GM11168 (cell line): ENCODE data around the gene AHCY.
"Not testable (repeated sequence)": the region's sequence is repeated elsewhere in the genome, so short reads cannot be mapped to it uniquely, and the experiment has no call there.

Experiments used
- in situ Hi-C: fragments of 300-500 bp; cut with MboI; formaldehyde crosslinking; loops from one replicate; pipeline ENCODE4 v1.12.0; 2022; ENCODE audit warnings: low sequenced_read_pairs; ENCODE audit not compliant: unreplicated experiment

Gene AHCY

DNA sequence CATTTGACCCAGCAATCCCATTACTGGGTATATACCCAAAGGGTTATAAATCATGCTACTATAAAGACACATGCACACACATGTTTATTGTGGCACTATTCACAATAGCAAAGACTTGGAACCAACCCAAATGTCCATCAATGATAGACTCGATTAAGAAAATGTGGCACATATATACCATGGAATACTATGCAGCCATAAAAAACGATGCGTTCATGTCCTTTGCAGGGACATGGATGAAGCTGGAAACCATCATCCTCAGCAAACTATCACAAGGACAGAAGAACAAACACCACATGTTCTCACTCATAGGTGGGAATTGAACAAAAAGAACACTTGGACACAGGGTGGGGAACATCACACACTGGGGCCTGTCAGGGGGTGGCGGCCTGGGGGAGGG is 25.1 kb upstream of the AHCY start:
- in situ Hi-C loops, result not testable (repeated sequence)

DNA sequence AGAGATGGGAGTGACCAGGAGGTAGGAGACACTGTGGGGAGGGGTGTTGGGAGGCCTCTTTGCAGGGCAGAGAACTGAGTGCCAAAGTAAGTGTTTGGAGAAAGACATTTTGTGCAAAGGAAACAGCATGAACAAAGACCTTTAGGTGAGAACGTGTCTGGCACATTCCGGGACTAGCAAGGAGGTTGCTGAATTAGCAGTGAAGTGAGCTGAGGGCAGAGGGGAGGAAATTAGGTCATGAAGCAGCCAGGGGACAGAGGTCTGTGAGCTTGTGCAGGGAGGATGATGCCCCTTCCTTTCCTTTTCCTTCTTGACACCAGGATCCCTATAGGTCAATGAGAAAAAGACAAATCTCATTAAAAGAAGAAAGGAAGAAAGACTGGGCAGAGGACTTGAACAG is 21.4 kb upstream of the AHCY start:
- in situ Hi-C loops, result no loop called here

DNA sequence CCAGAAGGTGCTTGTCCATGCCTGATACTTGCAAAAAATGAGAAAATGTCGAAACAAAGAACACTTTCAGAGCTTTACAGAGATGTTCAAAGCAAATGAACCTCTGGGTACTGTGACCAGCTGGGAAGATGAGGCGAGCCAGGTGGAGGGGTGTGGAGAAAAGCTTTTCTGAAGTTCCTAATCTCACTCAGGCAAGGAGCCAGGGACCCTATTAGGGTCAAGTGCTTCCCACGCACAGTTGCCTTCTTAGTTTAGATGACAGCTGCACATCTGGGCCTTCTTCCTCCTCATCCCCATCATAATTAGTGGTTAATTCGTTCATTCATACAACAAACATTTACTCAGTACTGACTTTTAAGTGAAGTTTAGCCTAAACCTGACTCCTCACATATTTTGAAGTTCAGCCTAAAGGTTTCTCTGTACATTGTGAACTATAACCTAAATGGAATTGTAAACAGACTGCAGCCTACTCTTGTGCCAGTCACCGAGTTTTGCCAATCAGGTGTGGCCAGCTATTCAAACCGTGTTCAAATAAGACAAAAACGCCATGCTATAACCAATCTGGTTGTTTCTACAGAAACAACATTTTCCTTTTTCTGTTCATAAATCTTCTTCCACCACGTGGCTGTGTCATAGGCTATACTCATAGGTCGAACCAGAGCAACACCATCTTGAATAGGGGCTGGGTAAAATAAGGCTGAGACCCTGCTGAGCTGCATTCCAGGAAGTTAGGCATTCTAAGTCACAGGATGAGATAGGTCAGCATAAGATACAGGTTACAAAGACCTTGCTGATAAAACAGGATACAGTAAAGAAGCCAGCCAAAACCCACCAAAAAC is 19.3 kb upstream of the AHCY start:
- in situ Hi-C loops, result no loop called here

DNA sequence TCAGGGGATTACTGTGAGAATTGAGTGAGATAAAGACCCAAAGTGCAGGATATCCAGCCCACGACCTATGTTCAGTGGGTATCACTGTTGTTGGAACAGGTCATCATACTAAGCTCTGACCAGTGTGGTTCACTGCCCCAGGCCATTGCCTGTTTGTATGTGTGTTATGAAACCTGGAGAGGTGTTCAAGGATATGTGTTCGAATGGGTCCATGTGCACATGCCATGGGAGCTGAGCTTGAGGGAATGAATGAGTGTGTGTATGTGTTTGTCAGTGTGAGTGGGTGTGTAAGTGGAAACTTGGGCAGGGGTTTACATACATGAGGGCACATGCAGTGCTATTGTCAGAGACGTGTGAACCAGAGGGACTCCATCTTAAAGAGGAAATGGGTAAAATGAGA is 17.7 kb upstream of the AHCY start:
- in situ Hi-C loops, result no loop called here

DNA sequence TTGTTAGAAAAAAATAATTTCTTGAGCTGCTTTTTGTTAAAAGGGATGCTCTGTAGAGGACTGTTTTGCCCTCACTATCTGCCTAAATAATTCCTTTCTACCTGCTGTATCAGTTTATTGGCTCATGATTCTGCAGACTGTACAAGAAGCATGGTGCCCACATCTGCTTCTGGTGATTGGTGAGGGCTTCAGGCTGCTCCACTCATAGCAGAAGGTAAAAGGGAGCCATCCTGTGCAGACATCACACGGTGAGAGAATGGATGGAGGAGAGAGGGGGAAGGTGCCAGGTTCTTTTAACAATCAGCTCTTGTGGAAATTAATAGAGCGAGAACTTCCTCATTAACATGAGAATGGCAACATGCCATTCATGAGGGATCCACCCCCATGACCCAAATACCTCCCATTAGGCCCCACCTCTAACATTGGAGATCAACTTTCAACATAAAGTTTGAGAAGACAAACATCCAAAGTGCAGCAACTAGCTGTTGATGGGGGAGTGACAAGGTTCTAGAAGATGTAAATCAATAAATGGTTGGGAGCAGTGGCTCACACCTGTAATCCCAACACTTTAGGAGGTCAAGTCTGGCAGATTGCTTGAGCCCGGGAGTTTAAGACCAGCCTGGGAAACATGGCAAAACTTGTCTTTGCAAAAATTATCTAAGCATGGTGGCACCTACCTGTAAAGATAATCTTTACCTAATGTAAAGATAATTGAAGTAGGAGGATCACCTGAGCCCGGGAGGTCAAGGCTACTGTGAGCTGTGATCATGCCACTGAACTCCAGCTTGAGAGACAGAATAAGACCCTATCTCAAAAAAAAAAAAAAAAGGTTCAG is 15.7 kb upstream of the AHCY start:
- in situ Hi-C loops, result loop anchor here (10.0 kb wide), 1 partner anchor 136 kb away; no protein-coding TSS in a partner anchor

DNA sequence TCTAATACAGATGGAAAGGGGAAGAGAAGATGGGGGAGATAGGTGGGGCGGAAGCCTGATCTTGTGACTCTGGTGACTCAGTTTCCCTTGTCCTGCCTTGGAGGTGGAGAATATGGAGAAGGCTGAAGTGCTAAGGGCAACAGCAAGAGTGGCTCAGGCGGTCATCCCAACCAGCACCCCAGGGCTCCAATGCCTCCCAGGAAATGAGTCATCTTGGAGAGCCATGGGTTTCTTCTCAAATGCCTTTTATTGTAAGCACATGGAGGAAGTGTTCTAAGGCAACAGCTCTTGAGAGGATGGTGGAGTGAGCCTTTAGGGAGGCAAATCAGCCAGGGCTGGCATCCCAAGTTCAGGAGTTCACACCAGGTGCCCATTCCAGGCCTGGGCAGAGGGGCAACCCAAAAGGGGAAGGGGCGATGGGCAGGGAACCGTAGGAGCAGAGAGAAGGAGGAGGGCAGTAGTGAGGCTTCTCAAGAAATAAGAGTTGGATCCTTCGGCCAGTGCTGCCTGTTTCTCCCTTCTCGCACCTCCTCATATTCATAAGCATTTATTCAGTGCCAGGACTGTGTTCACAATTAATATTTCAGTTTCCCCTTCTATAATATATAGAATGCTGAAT is 13.2 kb upstream of the AHCY start:
- in situ Hi-C loops, result loop anchor here (10.0 kb wide), 1 partner anchor 138 kb away; no protein-coding TSS in a partner anchor

DNA sequence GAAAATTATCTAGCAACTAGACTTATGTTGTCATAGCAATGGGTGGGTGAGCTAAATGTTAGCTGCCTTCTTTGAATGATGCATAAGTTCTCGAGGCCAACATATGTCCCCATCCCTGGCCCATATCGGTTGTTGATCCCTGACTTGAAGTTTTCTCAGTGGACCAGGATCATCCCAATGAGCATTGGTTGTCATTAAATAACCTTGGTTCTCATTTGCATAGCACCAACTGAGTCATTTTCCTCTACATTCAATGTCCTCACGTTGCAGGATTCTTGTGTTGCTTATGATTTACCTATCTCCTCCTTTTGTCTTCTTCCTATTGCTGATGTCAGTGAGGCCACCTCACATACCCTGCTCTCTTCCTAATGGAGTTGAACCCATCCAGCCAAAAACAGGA is 12.1 kb upstream of the AHCY start:
- in situ Hi-C loops, result loop anchor here (10.0 kb wide), 1 partner anchor 140 kb away; no protein-coding TSS in a partner anchor

DNA sequence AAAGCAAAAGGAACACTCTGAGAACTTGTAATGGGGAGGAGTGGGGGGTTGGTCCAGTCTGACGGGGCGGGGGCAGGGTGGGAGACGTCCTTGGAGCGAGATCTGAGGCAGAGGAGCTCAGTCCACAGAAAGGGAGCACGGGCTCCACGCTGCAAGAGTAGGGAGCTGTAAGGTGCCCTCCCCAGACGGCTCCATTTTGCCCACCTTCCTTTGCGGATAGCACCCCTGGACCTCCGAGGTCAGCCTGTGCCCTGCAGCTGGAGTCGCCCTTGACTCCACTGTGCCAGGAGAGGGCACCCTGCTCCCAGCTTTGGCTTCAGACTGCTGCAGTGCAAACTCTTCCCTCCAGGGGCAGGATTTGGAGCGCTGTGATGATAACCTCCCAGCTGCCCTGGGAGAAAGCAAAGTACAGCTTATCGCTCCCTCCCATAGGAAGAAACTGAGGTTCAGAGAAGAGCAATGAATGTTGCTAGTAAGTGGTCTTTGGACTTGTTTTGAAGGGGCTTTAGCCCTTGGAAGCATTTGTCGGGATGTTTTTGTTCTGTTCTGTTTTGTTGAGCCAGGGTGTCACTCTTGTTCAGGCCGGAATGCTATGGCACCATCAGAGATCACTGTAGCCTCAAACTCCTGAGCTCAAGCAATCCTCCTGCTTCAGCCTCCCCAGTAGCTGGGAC is 9.5 kb upstream of the AHCY start:
- in situ Hi-C loops, result loop anchor here (5.0 to 10.0 kb wide), 2 partner anchors 142 to 205 kb away; partner anchors contain the start of gene DYNLRB1

DNA sequence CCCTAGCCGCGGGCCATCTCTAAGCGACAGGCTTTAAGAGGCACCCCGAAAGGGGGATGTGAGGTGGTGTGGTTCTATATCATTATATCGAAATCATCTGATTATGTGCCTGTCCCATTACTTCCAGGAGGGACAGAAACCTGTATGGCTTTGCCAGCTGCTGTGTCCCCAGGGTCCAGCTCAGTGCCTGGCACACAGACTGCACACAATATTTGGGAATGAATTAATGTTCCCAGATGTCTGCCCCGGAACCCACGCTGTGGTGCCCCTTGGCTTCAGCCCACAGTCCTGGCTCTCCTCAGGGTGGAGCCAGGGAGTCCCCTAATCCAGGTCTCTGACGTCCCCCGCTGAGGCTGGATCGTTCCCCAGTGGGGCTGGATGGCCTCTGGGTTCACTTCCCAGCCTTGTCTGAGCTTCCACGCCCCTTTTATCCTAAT is 8.9 kb upstream of the AHCY start:
- in situ Hi-C loops, result loop anchor here (5.0 to 10.0 kb wide), 2 partner anchors 143 to 205 kb away; partner anchors contain the start of gene DYNLRB1

DNA sequence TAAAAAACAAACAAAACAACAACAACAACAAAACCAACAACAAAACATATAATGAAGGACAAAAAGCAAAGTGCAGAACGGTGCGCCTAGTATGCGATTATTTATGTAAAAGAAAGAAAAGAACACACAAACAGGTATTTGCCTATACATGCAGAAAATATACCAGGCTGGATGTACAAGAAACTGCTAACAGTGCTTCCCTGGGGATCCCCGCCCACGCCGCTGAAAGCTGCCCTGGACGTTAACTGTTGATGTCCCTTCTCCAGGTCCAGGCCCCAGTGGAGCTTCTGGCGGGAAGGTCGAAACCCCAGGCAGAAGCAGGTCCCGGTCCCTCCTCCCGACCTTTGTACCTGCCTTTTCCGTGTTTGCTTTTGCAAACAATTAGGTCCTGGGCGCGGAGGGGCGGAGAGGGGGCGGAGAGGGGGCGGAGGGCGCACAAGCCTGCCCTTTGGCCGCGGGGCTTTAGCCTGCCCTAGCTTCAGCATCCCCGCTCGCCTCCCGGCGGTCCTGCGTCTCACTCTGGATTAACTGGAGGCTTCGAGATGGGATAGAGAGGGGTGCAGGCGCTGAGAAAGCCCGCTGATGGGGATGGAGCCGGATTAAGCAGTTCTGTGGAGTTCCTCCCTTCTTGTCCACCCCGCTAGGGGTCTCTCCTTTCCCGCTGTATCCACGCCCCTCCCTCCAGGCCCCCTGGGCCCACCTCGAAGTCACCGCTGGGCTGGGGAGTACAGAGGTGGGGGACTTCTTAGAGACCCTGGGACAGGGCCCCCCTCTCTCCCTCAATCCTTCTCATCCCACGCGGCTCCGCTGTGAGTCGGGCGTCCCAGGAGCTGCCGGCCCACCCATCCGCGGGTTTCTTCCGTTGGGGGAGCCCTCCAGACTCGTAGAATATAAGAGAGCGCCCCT is 8.2 kb upstream of the AHCY start:
- in situ Hi-C loops, result loop anchor here (5.0 to 10.0 kb wide), 2 partner anchors 143 to 206 kb away; partner anchors contain the start of gene DYNLRB1

DNA sequence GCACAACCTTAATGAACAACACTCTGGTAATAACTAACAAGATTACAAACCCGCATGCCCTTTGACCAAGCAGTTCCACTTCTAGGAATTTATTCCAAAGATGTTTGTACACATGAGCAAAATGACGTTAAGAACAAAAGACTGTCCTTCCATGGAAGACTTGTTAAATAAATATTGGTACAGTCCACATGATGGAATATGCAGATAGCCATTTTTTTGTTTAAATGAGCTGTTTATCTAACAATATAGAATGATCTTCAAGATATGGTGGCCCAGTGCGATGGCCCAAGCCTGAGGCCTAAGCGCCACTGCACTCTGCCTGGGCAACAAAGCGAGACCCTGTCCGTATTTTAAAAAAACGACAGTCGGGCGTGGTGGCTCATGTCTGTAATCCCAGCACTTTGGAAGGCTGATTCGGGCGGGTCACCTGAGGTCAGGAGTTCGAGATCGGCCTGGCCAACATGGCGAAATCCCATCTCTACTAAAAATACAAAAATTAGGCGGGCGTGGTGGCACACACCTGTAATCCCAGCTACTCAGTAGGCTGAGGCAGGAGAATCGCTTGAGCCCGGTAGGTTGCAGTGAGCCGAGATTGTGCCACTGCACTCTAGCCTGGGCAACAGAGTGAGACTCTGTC is 7.4 kb upstream of the AHCY start:
- in situ Hi-C loops, result loop anchor here (5.0 to 10.0 kb wide), 2 partner anchors 144 to 207 kb away; partner anchors contain the start of gene DYNLRB1

DNA sequence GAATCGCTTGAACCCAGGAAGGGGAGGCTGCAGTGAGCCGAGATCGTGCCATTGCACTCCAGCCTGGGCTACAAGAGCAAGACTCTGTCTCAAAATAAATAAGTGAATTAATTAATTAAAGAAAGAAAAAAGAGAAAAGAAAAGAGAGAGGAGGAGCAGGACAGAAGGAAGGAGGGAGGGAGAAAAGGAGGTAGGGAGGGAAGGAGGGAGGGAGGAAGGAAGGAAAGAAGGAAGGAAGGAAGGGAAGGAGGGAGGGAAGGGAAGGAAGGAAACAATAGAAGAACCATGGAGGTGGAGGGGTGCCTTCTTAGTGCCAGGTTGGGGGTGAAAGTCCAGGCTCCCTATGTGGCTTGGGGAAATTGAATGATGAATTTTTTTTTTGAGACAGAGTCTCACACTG is 6.5 kb upstream of the AHCY start:
- in situ Hi-C loops, result loop anchor here (5.0 to 10.0 kb wide), 2 partner anchors 145 to 208 kb away; partner anchors contain the start of gene DYNLRB1

DNA sequence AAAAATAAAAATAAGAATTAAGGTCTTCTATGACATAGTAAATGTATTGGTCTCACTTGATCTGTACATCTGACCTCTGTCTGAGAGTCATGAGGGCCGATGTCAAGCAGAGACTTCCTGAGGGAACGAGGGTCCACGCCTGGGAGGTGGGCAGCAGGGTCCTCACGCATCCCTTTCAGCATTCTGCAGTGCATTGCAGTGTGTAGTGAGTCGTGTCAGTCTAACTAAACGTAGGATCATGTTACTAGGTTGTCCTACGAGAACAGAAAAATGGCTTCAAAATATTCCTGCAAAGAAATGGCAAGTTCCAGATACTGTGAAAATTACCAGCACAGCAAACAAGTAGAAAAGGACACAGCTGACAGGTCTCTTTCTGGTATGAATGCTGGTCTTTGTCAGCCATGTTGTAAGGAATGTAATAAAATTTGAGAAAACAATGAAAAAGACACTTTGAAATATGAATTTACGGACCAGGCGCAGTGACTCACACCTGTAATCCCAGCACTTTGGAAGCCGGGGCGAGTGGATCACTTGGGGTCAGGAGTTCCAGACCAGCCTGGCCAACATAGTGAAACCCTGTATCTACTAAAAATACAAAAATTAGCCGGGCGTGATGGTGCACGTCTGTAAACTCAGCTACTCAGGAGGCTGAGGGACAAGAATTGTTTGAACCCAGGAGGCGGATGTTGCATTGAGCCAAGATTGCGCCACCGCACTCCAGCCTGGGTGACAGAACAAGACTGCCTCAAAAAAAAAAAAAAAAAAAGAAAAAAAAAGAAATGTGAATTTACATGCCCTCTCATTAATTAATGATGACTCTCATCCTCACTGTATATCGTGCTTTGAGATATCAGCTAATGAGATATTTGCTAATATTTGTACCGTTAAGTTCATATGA is 2.4 kb upstream of the AHCY start:
- in situ Hi-C loops, result no loop called here

DNA sequence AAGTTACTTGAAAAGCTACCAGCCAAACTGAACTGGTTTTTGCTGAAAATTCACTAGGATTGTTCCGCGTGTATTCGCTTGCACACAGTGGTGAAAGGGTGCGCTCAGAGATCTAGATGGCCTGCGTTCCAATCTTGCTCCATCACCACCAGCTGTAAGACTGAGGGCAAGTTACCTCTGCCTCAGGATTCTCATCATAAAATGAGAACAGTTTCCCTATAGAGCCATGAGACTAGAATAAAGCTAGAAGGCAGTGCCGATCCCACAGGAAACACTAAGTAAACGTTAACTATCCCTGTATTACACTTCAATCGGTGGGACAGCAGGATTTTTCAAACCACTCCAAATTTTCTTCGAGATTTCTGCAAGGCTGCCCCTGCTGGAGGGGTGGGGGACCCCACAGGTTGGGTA is 838 bp downstream of the AHCY start:
- in situ Hi-C loops, result no loop called here

DNA sequence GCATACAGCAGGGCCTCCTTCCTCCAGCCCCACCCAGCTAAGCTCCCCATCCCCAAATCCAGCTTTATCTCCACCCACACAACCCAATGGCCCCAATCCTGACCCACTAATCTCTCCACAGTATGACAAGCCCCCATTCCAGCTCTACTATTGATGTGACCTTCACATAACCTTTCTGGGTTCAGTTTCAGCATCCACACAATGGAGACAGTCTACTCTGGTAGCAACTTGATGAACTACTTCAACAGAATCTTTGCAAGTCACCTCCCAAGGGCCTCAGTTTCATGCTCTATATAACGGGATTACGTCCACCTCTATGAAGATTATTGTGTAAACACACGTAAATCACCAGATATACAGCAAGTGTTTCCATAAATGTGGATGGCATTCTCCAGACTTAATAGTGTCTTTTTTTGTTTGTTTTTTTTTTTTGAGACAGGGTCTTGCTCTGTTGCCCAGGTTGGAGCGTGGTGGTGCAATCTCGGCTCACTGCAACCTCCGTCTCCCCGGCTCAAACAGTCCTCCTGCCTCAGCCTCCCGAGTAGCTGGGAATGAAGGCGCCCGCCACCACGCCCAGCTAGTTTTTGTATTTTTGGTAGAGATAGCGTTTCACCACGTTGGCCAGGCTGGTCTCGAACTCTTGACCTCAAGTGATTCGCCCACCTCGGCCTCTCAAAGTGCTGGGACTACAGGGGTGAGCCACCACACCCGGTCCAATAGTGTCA is 1.4 kb downstream of the AHCY start:
- in situ Hi-C loops, result no loop called here

DNA sequence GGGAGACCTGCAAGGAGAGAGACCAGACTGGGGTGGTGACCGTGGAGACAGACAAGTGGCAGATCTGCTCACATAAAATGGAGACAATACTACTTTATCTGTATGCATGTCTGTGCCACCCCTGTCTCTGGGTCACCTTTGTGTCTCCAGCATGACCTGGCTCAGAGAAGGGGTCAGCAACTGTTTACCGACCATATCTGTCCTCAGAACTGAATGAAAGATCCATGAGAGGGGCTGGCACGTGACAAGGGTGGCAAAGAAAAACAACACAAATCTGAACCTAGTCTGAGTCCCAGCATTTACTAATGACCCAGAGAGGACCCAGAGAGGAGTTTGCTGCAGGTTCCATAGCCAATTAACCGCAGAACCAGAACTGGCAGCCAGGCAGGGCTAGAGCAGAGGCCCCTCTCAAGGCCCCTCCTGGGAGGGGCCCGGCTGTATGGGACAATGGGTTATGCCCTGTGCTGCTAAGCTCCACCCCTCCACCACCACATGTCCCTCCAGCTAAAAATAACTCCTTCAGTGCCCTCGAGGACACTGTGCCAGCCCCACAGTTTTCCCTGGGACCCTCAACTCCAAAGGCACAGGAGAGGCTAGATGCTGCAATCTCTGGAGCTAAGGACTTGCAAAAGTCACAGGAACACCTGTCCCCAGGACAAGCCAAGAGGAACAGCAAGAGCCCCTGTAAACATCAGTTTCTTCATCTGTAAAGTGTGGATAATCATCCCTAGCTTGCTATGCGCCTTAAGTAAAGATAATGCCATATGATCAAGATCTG is 2.2 kb downstream of the AHCY start:
- in situ Hi-C loops, result no loop called here
